ENCODE results near the gene UGT1A8.

Gene UGT1A8

GRCh38 chr2:233772153-233772552 lies 154.7 kb downstream of the UGT1A8 start:
- no peak for FAIRE-seq

- FAIRE-seq = no peak
These were observed 155.2 kb downstream of the UGT1A8 start for GRCh38 chr2:233772583-233772982.

- no peak for FAIRE-seq
These were observed 156.4 kb downstream of the UGT1A8 start for GRCh38 chr2:233773854-233774253.

- no peak for FAIRE-seq
These were observed 158.0 kb downstream of the UGT1A8 start for GRCh38 chr2:233775414-233775813.

- no peak for FAIRE-seq
These were observed 160.6 kb downstream of the UGT1A8 start, which contains the start of gene MROH2A for GRCh38 chr2:233778030-233778429. MROH2A (plus strand) TSS chr2:233778330; CDS start chr2:233779359, 1,029 bp downstream.

GRCh38 chr2:233779722-233780121 lies 162.3 kb downstream of the UGT1A8 start:
- FAIRE-seq = no peak

- FAIRE-seq = no peak
These were observed 163.3 kb downstream of the UGT1A8 start for GRCh38 chr2:233780771-233781170.

GRCh38 chr2:233789554-233789953 lies 172.1 kb downstream of the UGT1A8 start:
- no peak for FAIRE-seq

- no peak for FAIRE-seq
These were observed 173.9 kb downstream of the UGT1A8 start for GRCh38 chr2:233791151-233791882.

- FAIRE-seq = no peak
These were observed 174.5 kb downstream of the UGT1A8 start for GRCh38 chr2:233791883-233792329.

GRCh38 chr2:233792720-233793119 lies 175.3 kb downstream of the UGT1A8 start:
- no peak for FAIRE-seq

- no peak for FAIRE-seq
These were observed 176.2 kb downstream of the UGT1A8 start for GRCh38 chr2:233793465-233794127.

- no peak for FAIRE-seq
These were observed 176.8 kb downstream of the UGT1A8 start for GRCh38 chr2:233794128-233794658.

- no peak for FAIRE-seq
These were observed 178.3 kb downstream of the UGT1A8 start for GRCh38 chr2:233795735-233796171.

GRCh38 chr2:233796254-233796653 lies 178.8 kb downstream of the UGT1A8 start:
- FAIRE-seq = no peak

GRCh38 chr2:233798335-233799086 lies 181.1 kb downstream of the UGT1A8 start:
- FAIRE-seq = no peak

GRCh38 chr2:233799087-233799665 lies 181.7 kb downstream of the UGT1A8 start:
- no peak for FAIRE-seq

- FAIRE-seq = no peak
These were observed 182.3 kb downstream of the UGT1A8 start for GRCh38 chr2:233799716-233800115.

- FAIRE-seq = no peak
These were observed 182.8 kb downstream of the UGT1A8 start for GRCh38 chr2:233800208-233800607.

GRCh38 chr2:233801357-233802131 lies 184.1 kb downstream of the UGT1A8 start:
- FAIRE-seq = no peak

- no peak for FAIRE-seq
These were observed 184.8 kb downstream of the UGT1A8 start for GRCh38 chr2:233802132-233802815.
